SIG-M5 (cell line): ENCODE results near the gene MRPL42.
"Not testable (repeated sequence)": the region's sequence is repeated elsewhere in the genome, so short reads cannot be mapped to it uniquely, and the experiment has no call there.

Experiments
- DNase-seq: peaks from one replicate; lab custom pipeline; 2025; lab: John Stamatoyannopoulos, UW

Gene MRPL42

GRCh38 chr12:93547778-93548177 lies 80.5 kb downstream of the MRPL42 start:
- no peak for DNase-seq

DNA sequence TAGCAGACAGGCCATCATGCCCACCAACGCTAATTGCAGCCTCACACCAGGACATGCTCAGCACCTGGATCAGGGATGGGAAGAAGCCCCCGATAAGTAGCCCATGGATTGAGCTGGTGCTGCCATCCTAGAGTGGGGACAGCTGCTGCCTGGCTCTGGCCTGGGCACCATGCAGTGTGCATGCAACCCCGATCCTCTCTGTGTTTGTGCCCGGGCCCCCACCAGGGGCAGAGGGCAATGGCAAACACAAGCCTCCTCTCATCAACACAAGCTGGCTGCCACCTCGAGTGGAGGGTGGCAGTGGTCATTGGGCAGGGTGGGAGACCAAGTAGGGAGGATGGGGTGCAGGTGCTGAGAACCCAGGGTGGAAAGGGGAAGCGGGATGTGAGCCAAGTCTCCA lies 81.9 kb downstream of the MRPL42 start:
- DNase-seq = no peak

- no peak for DNase-seq
Measured at GRCh38 chr12:93550748-93551611, 83.7 kb downstream of the MRPL42 start.

DNA sequence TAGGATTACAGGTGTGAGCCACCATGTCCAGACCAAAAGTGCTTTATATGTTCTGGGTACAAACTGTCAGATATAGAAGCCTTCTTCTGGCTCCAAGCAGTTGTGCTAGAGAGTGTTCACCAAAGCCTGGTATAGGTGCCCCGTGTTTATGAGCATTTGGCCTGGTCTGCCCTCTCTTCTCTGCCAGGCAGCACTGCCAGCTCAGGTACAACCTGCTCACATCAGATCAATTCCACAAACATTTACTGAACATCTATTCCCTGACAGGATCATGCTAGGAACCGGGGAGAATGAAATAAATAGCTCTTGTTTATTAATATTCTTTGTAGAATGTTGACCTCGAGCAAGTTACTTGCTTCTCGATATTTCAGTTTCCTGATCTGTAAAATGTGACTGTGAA lies 85.1 kb downstream of the MRPL42 start:
- DNase-seq = no peak

DNA sequence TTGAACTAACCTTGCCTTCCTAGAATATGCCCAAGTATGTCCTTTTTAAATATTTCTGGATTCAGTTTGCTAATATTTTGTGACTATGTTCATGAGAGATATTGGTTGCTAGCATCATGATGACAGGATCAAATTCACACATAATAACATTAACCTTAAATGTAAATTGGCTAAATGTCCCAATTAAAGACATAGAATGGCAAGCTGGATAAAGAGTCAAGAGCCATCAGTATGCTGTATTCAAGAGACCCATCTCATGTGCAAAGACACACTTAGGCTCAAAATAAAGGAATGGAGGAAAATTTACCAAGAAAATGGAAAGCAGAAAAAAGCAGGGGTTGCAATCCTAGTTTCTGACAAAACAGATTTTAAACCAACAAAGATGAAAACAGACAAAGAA lies 90.6 kb downstream of the MRPL42 start:
- DNase-seq = not testable (repeated sequence)

DNA sequence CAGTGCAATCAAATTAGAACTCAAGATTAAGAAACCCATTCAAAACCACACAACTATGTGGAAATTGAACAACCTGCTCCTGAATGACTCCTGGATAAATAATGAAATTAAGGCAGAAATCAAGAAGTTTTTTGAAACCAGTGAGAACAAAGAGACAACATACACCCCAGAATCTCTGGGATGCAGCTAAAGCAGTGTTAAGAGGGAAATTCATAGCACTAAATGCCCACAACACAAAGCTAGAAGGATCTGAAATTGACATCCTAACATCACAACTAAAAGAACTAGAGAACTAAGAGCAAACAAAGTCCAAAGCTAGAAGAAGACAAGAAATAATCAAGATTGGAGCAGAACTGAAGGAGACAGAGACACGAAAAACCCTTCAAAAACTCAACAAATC lies 91.4 kb downstream of the MRPL42 start:
- DNase-seq = not testable (repeated sequence)

GRCh38 chr12:93563807-93564538 lies 96.7 kb downstream of the MRPL42 start:
- no peak for DNase-seq

GRCh38 chr12:93565760-93566159 lies 98.4 kb downstream of the MRPL42 start:
- no peak for DNase-seq
